Lower leg skin (tissue), 3 donors: ENCODE results near the gene BMP7.

Experiments used
- CTCF ChIP-seq, 3 donors: fragments of 450-650 bp; IDR thresholded peaks; one replicate each; pipeline ENCODE4 v1.5.1; 2016; ENCODE audit warnings: antibody characterized with exemption in 3 of 3, mild to moderate bottlenecking in 3 of 3, moderate library complexity in 2 of 3
- POLR2A ChIP-seq, 2 donors: fragments of 450-650 bp; IDR thresholded peaks; one replicate each; pipeline ENCODE4 v1.6.1; 2016 to 2017; ENCODE audit warnings: antibody characterized with exemption in 2 of 2, mild to moderate bottlenecking in 1 of 2, moderate library complexity in 1 of 2

- TF ChIP-seq CTCF (IDR thresholded peaks at IDR 0.05) (no peak), POLR2A (IDR thresholded peaks at IDR 0.05) (no peak)
Observed at GRCh38 chr20:57256205-57256604, 10.2 kb downstream of the BMP7 start.
